ENCODE measurements around the gene CXCL3.

CXCL3 gene

GRCh38 chr4:74058048-74058651, 19.7 kb upstream of the CXCL3 start:
- no peak overlapping the region for H3K27ac ChIP-seq
- no peak overlapping the region for H3K4me3 ChIP-seq
- intact Hi-C loops (cut with DNase I; ENCODE audit: low total_unique reads), result no loop called here
- H3K27me3 ChIP-seq, result no peaks in the 10 kb centered on the region
- H3K9me3 ChIP-seq, result no peaks in the 10 kb centered on the region
- DNase-seq, result no peak
- H3K36me3 ChIP-seq, result no peaks in the 10 kb centered on the region
- TF ChIP-seq CTCF (IDR thresholded peaks at IDR 0.05), result no peak
- H3K4me1 ChIP-seq, result no peaks in the 10 kb centered on the region

GRCh38 chr4:74057588-74057987, 19.1 kb upstream of the CXCL3 start:
- Histone ChIP-seq H3K36me3 (no peaks in the 10 kb centered on the region), H3K9me3 (no peaks in the 10 kb centered on the region), H3K27ac (no peak overlapping the region), H3K27me3 (no peaks in the 10 kb centered on the region), H3K4me3 (no peak overlapping the region), H3K4me1 (no peaks in the 10 kb centered on the region)
- intact Hi-C loops (cut with DNase I; ENCODE audit: low total_unique reads), result no loop called here
- no peak for TF ChIP-seq CTCF (IDR thresholded peaks at IDR 0.05)
- no peak for DNase-seq

GRCh38 chr4:74056858-74057562, 18.5 kb upstream of the CXCL3 start:
- no peak for DNase-seq

GRCh38 chr4:74056114-74056857, 17.8 kb upstream of the CXCL3 start:
- intact Hi-C loops (cut with DNase I; ENCODE audit: low total_unique reads), result no loop called here
- no peak overlapping the region for H3K27ac ChIP-seq
- no peak overlapping the region for H3K4me3 ChIP-seq
- H3K27me3 ChIP-seq, result no peaks in the 10 kb centered on the region
- H3K4me1 ChIP-seq, result no peaks in the 10 kb centered on the region
- no peak for TF ChIP-seq CTCF (IDR thresholded peaks at IDR 0.05)
- H3K9me3 ChIP-seq, result no peaks in the 10 kb centered on the region
- H3K36me3 ChIP-seq, result no peaks in the 10 kb centered on the region
- DNase-seq, result no peak

More at GRCh38 chr4:74056858-74057562, 18.5 kb upstream of the CXCL3 start:
- Histone ChIP-seq H3K4me3 (no peak overlapping the region), H3K4me1 (no peaks in the 10 kb centered on the region), H3K27me3 (no peaks in the 10 kb centered on the region), H3K27ac (no peak overlapping the region), H3K36me3 (no peaks in the 10 kb centered on the region), H3K9me3 (no peaks in the 10 kb centered on the region)
- TF ChIP-seq CTCF (IDR thresholded peaks at IDR 0.05), result no peak
- intact Hi-C loops (cut with DNase I; ENCODE audit: low total_unique reads), result no loop called here

GRCh38 chr4:74055498-74055897, 17.0 kb upstream of the CXCL3 start:
- DNase-seq, result no peak
- Histone ChIP-seq H3K27me3 (no peaks in the 10 kb centered on the region), H3K27ac (no peak overlapping the region), H3K9me3 (no peaks in the 10 kb centered on the region), H3K36me3 (no peaks in the 10 kb centered on the region), H3K4me3 (no peak overlapping the region), H3K4me1 (no peaks in the 10 kb centered on the region)
- intact Hi-C loops (cut with DNase I; ENCODE audit: low total_unique reads), result no loop called here
- no peak for TF ChIP-seq CTCF (IDR thresholded peaks at IDR 0.05)
